Astrocyte (in vitro differentiated cells and primary cell): ENCODE data around the gene MRPL27. TPM values are rescaled to one million over a fixed set of nuclear protein-coding genes. Genes with fewer than 3 reads are reported as not detected.
A peak's percentile ranks its signal among the peaks of the same experiment; 100 is the strongest.

ENCODE experiments used
- DNase-seq: peaks from one replicate; pipeline ENCODE4 v3.0.0-alpha.2; 2010; ENCODE audit warnings: low read depth
- FAIRE-seq: peaks from 2 replicates; lab custom pipeline; 2011; peaks lifted over from hg19 to GRCh38; lab: Jason Lieb, UNC
- H2AFZ ChIP-seq: 2 replicates; pipeline ENCODE4 v1.6.0; 2012; ENCODE audit warnings: low read depth, low read length, inconsistent platforms
- H3K27ac ChIP-seq: 2 replicates; pipeline ENCODE4 v1.5.1; 2011; ENCODE audit warnings: low read depth, low read length, inconsistent platforms
- H3K27me3 ChIP-seq: 2 replicates; pipeline ENCODE4 v1.6.0; 2011; ENCODE audit warnings: low read length, inconsistent platforms; ENCODE audit not compliant: insufficient read depth
- H3K36me3 ChIP-seq: 2 replicates; pipeline ENCODE4 v1.5.1; 2011; ENCODE audit warnings: low read length, inconsistent platforms; ENCODE audit not compliant: insufficient read depth
- H3K4me1 ChIP-seq: 2 replicates; pipeline ENCODE4 v1.5.1; 2011; ENCODE audit warnings: low read length, inconsistent platforms; ENCODE audit not compliant: insufficient read depth
- H3K4me2 ChIP-seq: 2 replicates; pipeline ENCODE4 v1.6.0; 2012; ENCODE audit warnings: low read length, inconsistent platforms
- H3K4me3 ChIP-seq: 2 replicates; pipeline ENCODE4 v1.5.1; 2011; ENCODE audit warnings: low read depth, mild to moderate bottlenecking, low read length, inconsistent platforms; ENCODE audit not compliant: insufficient read depth
- H3K79me2 ChIP-seq: 2 replicates; pipeline ENCODE4 v1.6.0; 2012; ENCODE audit warnings: mild to moderate bottlenecking, low read length, inconsistent platforms; ENCODE audit not compliant: insufficient read depth
- H3K9ac ChIP-seq: 2 replicates; pipeline ENCODE4 v1.6.0; 2012; ENCODE audit warnings: mild to moderate bottlenecking, low read length, inconsistent platforms
- H3K9me3 ChIP-seq: 2 replicates; pipeline ENCODE4 v1.5.1; 2012; ENCODE audit warnings: low read depth, mild to moderate bottlenecking, low read length, inconsistent platforms; ENCODE audit not compliant: insufficient read depth
- H4K20me1 ChIP-seq: 2 replicates; pipeline ENCODE4 v1.6.0; 2012; ENCODE audit warnings: low read length, inconsistent platforms; ENCODE audit not compliant: insufficient read depth
- H3K27ac Mint-ChIP-seq: one replicate; pipeline ENCODE4 v1.8.0; 2021; ENCODE audit warnings: mild to moderate bottlenecking, mixed read lengths; ENCODE audit not compliant: unreplicated experiment
- H3K27me3 Mint-ChIP-seq: one replicate; pipeline ENCODE4 v1.8.0; 2021; ENCODE audit warnings: low read depth, mixed read lengths; ENCODE audit not compliant: unreplicated experiment
- H3K36me3 Mint-ChIP-seq: one replicate; pipeline ENCODE4 v1.8.0; 2021; ENCODE audit warnings: low read depth, mixed read lengths; ENCODE audit not compliant: unreplicated experiment
- H3K4me1 Mint-ChIP-seq: one replicate; pipeline ENCODE4 v1.8.0; 2021; ENCODE audit warnings: low read depth, mixed read lengths; ENCODE audit not compliant: unreplicated experiment
- H3K4me3 Mint-ChIP-seq: one replicate; pipeline ENCODE4 v1.8.0; 2021; ENCODE audit warnings: mild to moderate bottlenecking, moderate library complexity, mixed read lengths; ENCODE audit not compliant: unreplicated experiment
- H3K9me3 Mint-ChIP-seq: one replicate; pipeline ENCODE4 v1.8.0; 2021; ENCODE audit warnings: mild to moderate bottlenecking, mixed read lengths; ENCODE audit not compliant: unreplicated experiment
- EZH2 ChIP-seq: IDR thresholded peaks from 2 replicates; pipeline ENCODE4 v1.6.1; 2012; ENCODE audit warnings: mild to moderate bottlenecking, low read length, inconsistent platforms; ENCODE audit not compliant: insufficient read depth
- total RNA-seq: library from RNA; stranded (reverse); gene quantifications from 2 replicates; pipeline ENCODE4 v1.2.1, GENCODE V29; 2021
- TF ChIP-seq, protein P1 (sequence below): IDR thresholded peaks from 2 replicates; pipeline ENCODE4 v1.5.1; 2011; ENCODE audit warnings: low read depth, mild to moderate bottlenecking, inconsistent platforms, low read length, moderate library complexity; ENCODE audit not compliant: insufficient read depth

Gene MRPL27
- total RNA-seq, 1 donor from 2014 or later = 57.3 TPM

DNA sequence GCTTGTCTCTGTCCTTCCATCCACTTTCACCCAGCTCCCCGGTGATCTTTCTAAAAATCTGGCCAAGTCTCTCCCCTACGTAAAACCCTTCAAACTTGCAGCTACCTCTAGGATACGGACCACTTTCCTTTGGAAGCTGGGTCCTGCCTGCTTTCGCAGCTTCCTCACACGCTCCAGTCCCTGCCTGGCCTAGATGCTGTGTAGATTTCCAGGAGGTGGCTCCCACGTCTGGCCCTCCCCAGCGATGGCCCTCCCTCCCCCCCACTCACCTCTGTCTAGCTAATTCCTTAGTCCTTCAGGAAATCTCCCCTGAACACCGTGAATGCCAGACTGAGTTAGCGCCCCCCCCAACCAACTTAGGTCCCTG, 24.9 kb upstream of the MRPL27 start:
- Histone ChIP-seq H3K9me3 (no peaks in the 10 kb centered on the region), H3K4me1 (peaks cover 15% of the 10 kb centered on the region), H2AFZ (peak overlapping the region; percentile 95), H3K36me3 (peaks cover 19% of the 10 kb centered on the region), H3K4me2 (peak overlapping the region; percentile 98), H3K79me2 (peaks cover 45% of the 10 kb centered on the region), H3K27me3 (no peaks in the 10 kb centered on the region), H3K4me3 (peak overlapping the region; percentile 99), H4K20me1 (peaks cover 41% of the 10 kb centered on the region), H3K9ac (peak overlapping the region; percentile 99), H3K27ac (no peak overlapping the region)
- TF ChIP-seq, protein P1, sequence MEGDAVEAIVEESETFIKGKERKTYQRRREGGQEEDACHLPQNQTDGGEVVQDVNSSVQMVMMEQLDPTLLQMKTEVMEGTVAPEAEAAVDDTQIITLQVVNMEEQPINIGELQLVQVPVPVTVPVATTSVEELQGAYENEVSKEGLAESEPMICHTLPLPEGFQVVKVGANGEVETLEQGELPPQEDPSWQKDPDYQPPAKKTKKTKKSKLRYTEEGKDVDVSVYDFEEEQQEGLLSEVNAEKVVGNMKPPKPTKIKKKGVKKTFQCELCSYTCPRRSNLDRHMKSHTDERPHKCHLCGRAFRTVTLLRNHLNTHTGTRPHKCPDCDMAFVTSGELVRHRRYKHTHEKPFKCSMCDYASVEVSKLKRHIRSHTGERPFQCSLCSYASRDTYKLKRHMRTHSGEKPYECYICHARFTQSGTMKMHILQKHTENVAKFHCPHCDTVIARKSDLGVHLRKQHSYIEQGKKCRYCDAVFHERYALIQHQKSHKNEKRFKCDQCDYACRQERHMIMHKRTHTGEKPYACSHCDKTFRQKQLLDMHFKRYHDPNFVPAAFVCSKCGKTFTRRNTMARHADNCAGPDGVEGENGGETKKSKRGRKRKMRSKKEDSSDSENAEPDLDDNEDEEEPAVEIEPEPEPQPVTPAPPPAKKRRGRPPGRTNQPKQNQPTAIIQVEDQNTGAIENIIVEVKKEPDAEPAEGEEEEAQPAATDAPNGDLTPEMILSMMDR = no peak
- TF ChIP-seq EZH2 = no peak
- no peaks in the 10 kb centered on the region for H3K9me3 Mint-ChIP-seq
- FAIRE-seq (no peak), DNase-seq (no peak)
- H3K4me3 Mint-ChIP-seq = peak overlapping the region; percentile 99
- peak overlapping the region; percentile 80 for H3K27ac Mint-ChIP-seq
- no peaks in the 10 kb centered on the region for H3K27me3 Mint-ChIP-seq
- peaks cover 12% of the 10 kb centered on the region for H3K36me3 Mint-ChIP-seq
- peaks cover 10% of the 10 kb centered on the region for H3K4me1 Mint-ChIP-seq

DNA sequence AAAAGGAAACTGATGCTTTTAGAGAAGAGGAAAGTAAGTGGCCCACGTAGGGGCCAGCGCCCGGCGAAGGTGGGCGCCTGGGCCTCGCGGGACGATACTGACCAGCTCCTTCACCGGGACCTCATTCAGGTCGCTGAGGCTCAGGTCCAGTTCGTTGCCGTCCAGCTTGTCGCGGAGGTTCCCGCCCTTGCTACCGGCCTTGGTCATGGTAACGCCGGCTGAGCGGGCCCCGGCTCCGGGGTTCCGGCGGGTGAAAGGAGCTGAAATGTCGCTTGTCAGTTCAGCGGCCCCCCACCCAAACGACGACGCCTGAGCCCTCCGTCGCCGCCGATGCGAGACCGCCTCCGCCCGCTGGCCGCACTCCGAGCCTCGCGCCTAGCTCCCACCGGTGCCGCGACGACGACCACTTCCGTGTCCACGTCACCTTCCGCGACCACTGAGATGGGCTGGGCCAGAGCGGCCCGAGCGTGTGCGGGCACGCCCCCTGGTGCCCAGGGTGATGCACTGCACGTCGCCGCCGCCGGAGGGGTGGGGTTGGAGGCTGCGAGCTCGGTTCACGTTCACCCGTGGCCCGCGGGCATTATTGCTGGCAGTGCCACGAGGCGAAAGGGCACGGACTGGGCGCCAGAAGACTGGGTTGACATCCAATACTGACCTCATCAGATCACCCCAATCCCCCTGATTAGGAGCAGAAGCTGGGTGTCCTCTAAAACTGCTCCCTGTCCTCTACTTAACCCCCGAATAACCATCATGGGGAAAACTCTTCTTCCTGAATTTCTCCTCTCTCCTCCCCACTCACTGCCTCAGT, 24.3 kb upstream of the MRPL27 start, which contains the start of gene LRRC59:
LRRC59 (minus strand) TSS at position 413 of the 808 bp plus-strand sequence; CDS start at position 207, 206 bp downstream.
- FAIRE-seq (no peak), DNase-seq (peak; percentile 62)
- Mint-ChIP-seq H3K9me3 (no peaks in the 10 kb centered on the region), H3K4me3 (peak within 1 kb of the TSS; percentile 99), H3K36me3 (peaks cover 12% of the 10 kb centered on the region), H3K27ac (peak within 1 kb of the TSS; percentile 92), H3K27me3 (no peaks in the 10 kb centered on the region), H3K4me1 (peaks cover 10% of the 10 kb centered on the region)
- Histone ChIP-seq H3K36me3 (peaks cover 25% of the 10 kb centered on the region), H3K4me1 (peaks cover 15% of the 10 kb centered on the region), H3K9me3 (no peaks in the 10 kb centered on the region), H3K79me2 (peaks cover 51% of the 10 kb centered on the region), H3K9ac (peak within 1 kb of the TSS; percentile 99), H4K20me1 (peaks cover 47% of the 10 kb centered on the region), H3K4me3 (peak within 1 kb of the TSS; percentile 99), H3K27ac (peak within 1 kb of the TSS; percentile 97), H2AFZ (peak within 1 kb of the TSS; percentile 95), H3K4me2 (peak within 1 kb of the TSS; percentile 98), H3K27me3 (no peaks in the 10 kb centered on the region)
- TF ChIP-seq EZH2 = no peak
- TF ChIP-seq, protein P1 = peak; percentile 67
